ENCODE measurements around the gene YARS1. TPM values are rescaled to one million over a fixed set of nuclear protein-coding genes. Genes with fewer than 3 reads are reported as not detected.

YARS1 gene
- polyA plus RNA-seq = 100 to 1,000 TPM; 103 to 168 (median 129) TPM

- peak within 1 kb of the TSS; percentile 88 to 99 (median 96) for H3K4me3 Mint-ChIP-seq
- peaks cover 2 to 7% (median 4%) of the 10 kb centered on the region in 3 donors for H3K27me3 Mint-ChIP-seq (ENCODE audit: low read depth in 3 of 3)
- peak within 1 kb of the TSS; percentile 81 to 96 (median 94) for H3K27ac Mint-ChIP-seq
- H3K9me3 Mint-ChIP-seq = no peaks in the 10 kb centered on the region
- H3K36me3 Mint-ChIP-seq = peaks cover 8 to 14% (median 13%) of the 10 kb centered on the region in 3 donors
- H3K4me1 Mint-ChIP-seq = peaks cover 74 to 84% of the 10 kb centered on the region in 2 donors
- DNase-seq = peak; percentile 99
These were observed at the start of gene YARS1, which contains the start of gene S100PBP for GRCh38 chr1:32817159-32817814. YARS1 (minus strand) TSS chr1:32817358; CDS start chr1:32817244, 114 bp downstream. S100PBP (plus strand) TSS chr1:32817653; CDS start chr1:32826100, 8,447 bp downstream.

- no peak overlapping the region for H3K4me3 Mint-ChIP-seq
- peaks cover 5 to 7% of the 10 kb centered on the region in 2 donors for H3K4me1 Mint-ChIP-seq
- H3K36me3 Mint-ChIP-seq = peaks cover 11 to 28% (median 15%) of the 10 kb centered on the region in 3 donors
- H3K9me3 Mint-ChIP-seq = no peaks in the 10 kb centered on the region
- no peak overlapping the region for H3K27ac Mint-ChIP-seq
- DNase-seq = no peak
- H3K27me3 Mint-ChIP-seq (ENCODE audit: low read depth in 3 of 3) = peaks cover 6 to 7% (median 6%) of the 10 kb centered on the region in 3 donors
These were observed 48.7 kb upstream of the YARS1 start for GRCh38 chr1:32865639-32866405.

GRCh38 chr1:32864375-32865019, 47.3 kb upstream of the YARS1 start:
- Mint-ChIP-seq H3K27ac (peak overlapping the region in 2 of 6 donors; percentile 9 to 35), H3K36me3 (peaks cover 11 to 28% (median 18%) of the 10 kb centered on the region in 3 donors), H3K27me3 (ENCODE audit: low read depth in 3 of 3) (peaks cover 0 to 4% (median 1%) of the 10 kb centered on the region in 3 donors), H3K9me3 (no peaks in the 10 kb centered on the region), H3K4me1 (peaks cover 0 to 7% of the 10 kb centered on the region in 2 donors), H3K4me3 (no peak overlapping the region)
- no peak for DNase-seq

GRCh38 chr1:32863881-32864245, 46.7 kb upstream of the YARS1 start:
- Mint-ChIP-seq H3K9me3 (no peaks in the 10 kb centered on the region), H3K36me3 (peaks cover 10 to 32% (median 15%) of the 10 kb centered on the region in 3 donors), H3K4me3 (no peak overlapping the region), H3K27ac (peak overlapping the region in 2 of 6 donors; percentile 20 to 69), H3K27me3 (ENCODE audit: low read depth in 3 of 3) (peaks cover 0 to 2% (median 0%) of the 10 kb centered on the region in 3 donors), H3K4me1 (peaks cover 0 to 7% of the 10 kb centered on the region in 2 donors)
- DNase-seq = no peak

GRCh38 chr1:32863218-32863880, 46.2 kb upstream of the YARS1 start:
- no peak overlapping the region for H3K4me3 Mint-ChIP-seq
- H3K36me3 Mint-ChIP-seq = peaks cover 5 to 31% (median 10%) of the 10 kb centered on the region in 3 donors

GRCh38 chr1:32861904-32862695, 44.9 kb upstream of the YARS1 start:
- Mint-ChIP-seq H3K4me3 (no peak overlapping the region), H3K4me1 (peaks cover 0 to 7% of the 10 kb centered on the region in 2 donors), H3K27ac (peak overlapping the region; percentile 21 to 71 (median 41)), H3K36me3 (peaks cover 7 to 38% (median 7%) of the 10 kb centered on the region in 3 donors), H3K27me3 (ENCODE audit: low read depth in 3 of 3) (peaks cover 0 to 2% (median 0%) of the 10 kb centered on the region in 3 donors), H3K9me3 (no peaks in the 10 kb centered on the region)
- no peak for DNase-seq

More at GRCh38 chr1:32863218-32863880, 46.2 kb upstream of the YARS1 start:
- DNase-seq = no peak
- H3K9me3 Mint-ChIP-seq = no peaks in the 10 kb centered on the region
- H3K27ac Mint-ChIP-seq = peak overlapping the region in 5 of 6 donors; percentile 20 to 69 (median 36)
- H3K27me3 Mint-ChIP-seq (ENCODE audit: low read depth in 3 of 3) = peaks cover 0 to 2% (median 0%) of the 10 kb centered on the region in 3 donors
- peaks cover 0 to 7% of the 10 kb centered on the region in 2 donors for H3K4me1 Mint-ChIP-seq

GRCh38 chr1:32860566-32860965, 43.4 kb upstream of the YARS1 start:
- Mint-ChIP-seq H3K27me3 (ENCODE audit: low read depth in 3 of 3) (no peaks in the 10 kb centered on the region), H3K9me3 (no peaks in the 10 kb centered on the region), H3K4me3 (no peak overlapping the region), H3K36me3 (peaks cover 12 to 45% (median 15%) of the 10 kb centered on the region in 3 donors), H3K27ac (peak overlapping the region in 2 of 6 donors; percentile 42 to 43), H3K4me1 (peaks cover 0 to 7% of the 10 kb centered on the region in 2 donors)
- DNase-seq = no peak

GRCh38 chr1:32859915-32860314, 42.8 kb upstream of the YARS1 start:
- H3K9me3 Mint-ChIP-seq = no peaks in the 10 kb centered on the region
- no peak for DNase-seq
- H3K27ac Mint-ChIP-seq = no peak overlapping the region
- no peak overlapping the region for H3K4me3 Mint-ChIP-seq
- H3K4me1 Mint-ChIP-seq = peaks cover 0 to 7% of the 10 kb centered on the region in 2 donors
- no peaks in the 10 kb centered on the region for H3K27me3 Mint-ChIP-seq (ENCODE audit: low read depth in 3 of 3)
- peaks cover 13 to 51% (median 16%) of the 10 kb centered on the region in 3 donors for H3K36me3 Mint-ChIP-seq

GRCh38 chr1:32858791-32859190, 41.6 kb upstream of the YARS1 start:
- H3K9me3 Mint-ChIP-seq = no peaks in the 10 kb centered on the region
- peak overlapping the region in 1 of 6 donors; percentile 29 for H3K27ac Mint-ChIP-seq
- H3K36me3 Mint-ChIP-seq = peaks cover 22 to 62% (median 26%) of the 10 kb centered on the region in 3 donors
- H3K4me1 Mint-ChIP-seq = peaks cover 0 to 7% of the 10 kb centered on the region in 2 donors
- H3K27me3 Mint-ChIP-seq (ENCODE audit: low read depth in 3 of 3) = no peaks in the 10 kb centered on the region
- DNase-seq = no peak
- no peak overlapping the region for H3K4me3 Mint-ChIP-seq

- H3K9me3 Mint-ChIP-seq = no peaks in the 10 kb centered on the region
- H3K4me3 Mint-ChIP-seq = no peak overlapping the region
- DNase-seq = no peak
- no peaks in the 10 kb centered on the region for H3K27me3 Mint-ChIP-seq (ENCODE audit: low read depth in 3 of 3)
- peaks cover 0 to 7% of the 10 kb centered on the region in 2 donors for H3K4me1 Mint-ChIP-seq
- peaks cover 22 to 62% (median 26%) of the 10 kb centered on the region in 3 donors for H3K36me3 Mint-ChIP-seq
- H3K27ac Mint-ChIP-seq = peak overlapping the region in 2 of 6 donors; percentile 14 to 55
These were observed 41.0 kb upstream of the YARS1 start for GRCh38 chr1:32858136-32858535.

GRCh38 chr1:32855861-32856617, 38.9 kb upstream of the YARS1 start:
- Mint-ChIP-seq H3K27ac (no peak overlapping the region), H3K9me3 (no peaks in the 10 kb centered on the region), H3K4me1 (no peaks in the 10 kb centered on the region), H3K4me3 (no peak overlapping the region), H3K27me3 (ENCODE audit: low read depth in 3 of 3) (no peaks in the 10 kb centered on the region), H3K36me3 (peaks cover 22 to 56% (median 31%) of the 10 kb centered on the region in 3 donors)
- DNase-seq = no peak

All from immature natural killer cell (primary cell).